SU-DHL-6 (cell line): ENCODE data around the gene INPPL1.

Experiments used
- H2AFZ ChIP-seq: fragments of 200-600 bp; sonication (generic); 2 replicates; pipeline ENCODE4 v1.6.1; 2014; ENCODE audit warnings: low read depth, mild to moderate bottlenecking, moderate library complexity, mixed read lengths, antibody characterized with exemption, low read length; ENCODE audit not compliant: severe bottlenecking
- H3F3A ChIP-seq: fragments of 200-600 bp; shearing (Covaris generic); 2 replicates; pipeline ENCODE4 v1.6.0; 2016; ENCODE audit warnings: antibody characterized with exemption, mild to moderate bottlenecking; ENCODE audit not compliant: insufficient read depth
- H3K27ac ChIP-seq: fragments of 200-600 bp; sonication (generic); 2 replicates; pipeline ENCODE4 v1.5.1; 2016; ENCODE audit warnings: low read depth, mild to moderate bottlenecking, low read length, moderate library complexity, mixed read lengths
- H3K27me3 ChIP-seq: fragments of 200-600 bp; sonication (generic), shearing (Covaris generic); 2 replicates; pipeline ENCODE4 v1.6.0; 2014; ENCODE audit warnings: mild to moderate bottlenecking, low read length
- H3K36me3 ChIP-seq: fragments of 200-600 bp; sonication (generic); 2 replicates; pipeline ENCODE4 v1.6.1; 2014; ENCODE audit warnings: mild to moderate bottlenecking, low read length, mixed read lengths
- H3K4me2 ChIP-seq: fragments of 300-600, 200-600 bp; shearing (Covaris generic), sonication (generic); 2 replicates; pipeline ENCODE4 v1.6.0; 2014; ENCODE audit warnings: low read length, low read depth, mild to moderate bottlenecking; ENCODE audit not compliant: poor library complexity, severe bottlenecking
- H3K4me3 ChIP-seq: fragments of 200-600 bp; sonication (generic); 2 replicates; pipeline ENCODE4 v1.5.1; 2014; ENCODE audit warnings: antibody characterized with exemption, low read length, mild to moderate bottlenecking, mixed read lengths; ENCODE audit not compliant: insufficient read depth, poor library complexity, severe bottlenecking
- H3K79me2 ChIP-seq: fragments of 200-600 bp; sonication (generic); 2 replicates; pipeline ENCODE4 v1.6.1; 2014; ENCODE audit warnings: mild to moderate bottlenecking, low read length, moderate library complexity; ENCODE audit not compliant: insufficient read depth
- H3K9ac ChIP-seq: fragments of 200-600 bp; sonication (generic); 2 replicates; pipeline ENCODE4 v1.7.0; 2014; ENCODE audit warnings: mild to moderate bottlenecking, low read length
- H3K9me2 ChIP-seq: fragments of 200-600 bp; sonication (generic); replicated peaks from 2 replicates; pipeline ENCODE4 v1.6.1; 2014; ENCODE audit warnings: low read length; ENCODE audit not compliant: insufficient read depth
- H3K9me3 ChIP-seq: fragments of 200-600 bp; sonication (generic); 2 replicates; pipeline ENCODE4 v1.6.1; 2014; ENCODE audit warnings: low read length, mixed read lengths; ENCODE audit not compliant: insufficient read depth
- H4K20me1 ChIP-seq: fragments of 200-600 bp; sonication (generic); 2 replicates; pipeline ENCODE4 v1.6.1; 2014; ENCODE audit warnings: low read depth, mild to moderate bottlenecking, antibody characterized with exemption, low read length, moderate library complexity, mixed read lengths
- EZH2phosphoT487 ChIP-seq: fragments of 200-600 bp; sonication (generic), shearing (Covaris generic); conservative IDR thresholded peaks from 2 replicates; pipeline ENCODE4 v1.6.1; 2018; ENCODE audit warnings: mild to moderate bottlenecking, antibody characterized with exemption, low read length, moderate library complexity, mixed read lengths
- TF ChIP-seq, protein P1 (sequence below): fragments of 200-600 bp; sonication (generic); IDR thresholded peaks from one replicate; pipeline ENCODE4 v1.5.1; 2017; ENCODE audit warnings: antibody characterized with exemption, mild to moderate bottlenecking, low read length, moderate library complexity; ENCODE audit not compliant: insufficient read depth, poor library complexity, severe bottlenecking

The INPPL1 gene

DNA sequence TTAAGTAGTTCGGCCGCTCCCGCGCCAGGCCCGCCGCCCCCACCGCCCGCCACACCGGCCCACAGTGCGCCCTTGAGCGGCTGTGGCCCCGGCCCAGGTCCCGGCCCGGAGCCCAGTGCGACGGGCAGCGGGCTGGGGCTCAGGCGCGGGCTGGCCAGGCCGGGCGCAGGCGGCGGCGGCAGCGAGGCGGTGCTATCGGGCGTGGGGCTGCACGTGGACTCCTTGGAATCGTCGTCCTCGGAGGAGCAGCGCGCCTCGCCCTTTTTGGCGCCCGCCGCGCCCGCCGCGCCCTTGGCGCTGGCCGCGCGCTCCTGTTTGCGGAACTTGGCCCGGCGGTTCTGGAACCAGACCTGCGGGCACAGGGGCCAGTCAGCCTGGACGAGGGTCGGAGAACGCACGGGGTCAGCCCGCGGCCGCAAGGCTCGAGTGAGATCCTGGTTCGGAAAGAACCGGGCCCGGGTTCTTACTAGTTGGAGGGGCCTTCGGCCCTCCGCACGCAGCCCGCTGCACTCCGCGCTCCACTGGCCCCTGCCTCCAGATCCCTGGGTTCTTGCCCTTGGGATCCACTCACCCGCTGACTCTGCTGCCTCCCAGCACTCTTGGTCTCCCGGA, 15.4 kb downstream of the INPPL1 start:
- TF ChIP-seq EZH2phosphoT487 = no peak
- TF ChIP-seq, protein P1, sequence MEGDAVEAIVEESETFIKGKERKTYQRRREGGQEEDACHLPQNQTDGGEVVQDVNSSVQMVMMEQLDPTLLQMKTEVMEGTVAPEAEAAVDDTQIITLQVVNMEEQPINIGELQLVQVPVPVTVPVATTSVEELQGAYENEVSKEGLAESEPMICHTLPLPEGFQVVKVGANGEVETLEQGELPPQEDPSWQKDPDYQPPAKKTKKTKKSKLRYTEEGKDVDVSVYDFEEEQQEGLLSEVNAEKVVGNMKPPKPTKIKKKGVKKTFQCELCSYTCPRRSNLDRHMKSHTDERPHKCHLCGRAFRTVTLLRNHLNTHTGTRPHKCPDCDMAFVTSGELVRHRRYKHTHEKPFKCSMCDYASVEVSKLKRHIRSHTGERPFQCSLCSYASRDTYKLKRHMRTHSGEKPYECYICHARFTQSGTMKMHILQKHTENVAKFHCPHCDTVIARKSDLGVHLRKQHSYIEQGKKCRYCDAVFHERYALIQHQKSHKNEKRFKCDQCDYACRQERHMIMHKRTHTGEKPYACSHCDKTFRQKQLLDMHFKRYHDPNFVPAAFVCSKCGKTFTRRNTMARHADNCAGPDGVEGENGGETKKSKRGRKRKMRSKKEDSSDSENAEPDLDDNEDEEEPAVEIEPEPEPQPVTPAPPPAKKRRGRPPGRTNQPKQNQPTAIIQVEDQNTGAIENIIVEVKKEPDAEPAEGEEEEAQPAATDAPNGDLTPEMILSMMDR = no peak
- Histone ChIP-seq H3K4me2 (no peak overlapping the region), H3K27me3 (no peaks in the 10 kb centered on the region), H3K9ac (no peak overlapping the region), H4K20me1 (no peaks in the 10 kb centered on the region), H3F3A (peaks cover 6% of the 10 kb centered on the region), H3K79me2 (no peaks in the 10 kb centered on the region), H3K4me3 (no peak overlapping the region), H3K9me2 (no peaks in the 10 kb centered on the region), H2AFZ (no peak overlapping the region), H3K9me3 (no peaks in the 10 kb centered on the region), H3K36me3 (peaks cover 4% of the 10 kb centered on the region; the same call in 1 of the 2 replicates), H3K27ac (no peak overlapping the region)

DNA sequence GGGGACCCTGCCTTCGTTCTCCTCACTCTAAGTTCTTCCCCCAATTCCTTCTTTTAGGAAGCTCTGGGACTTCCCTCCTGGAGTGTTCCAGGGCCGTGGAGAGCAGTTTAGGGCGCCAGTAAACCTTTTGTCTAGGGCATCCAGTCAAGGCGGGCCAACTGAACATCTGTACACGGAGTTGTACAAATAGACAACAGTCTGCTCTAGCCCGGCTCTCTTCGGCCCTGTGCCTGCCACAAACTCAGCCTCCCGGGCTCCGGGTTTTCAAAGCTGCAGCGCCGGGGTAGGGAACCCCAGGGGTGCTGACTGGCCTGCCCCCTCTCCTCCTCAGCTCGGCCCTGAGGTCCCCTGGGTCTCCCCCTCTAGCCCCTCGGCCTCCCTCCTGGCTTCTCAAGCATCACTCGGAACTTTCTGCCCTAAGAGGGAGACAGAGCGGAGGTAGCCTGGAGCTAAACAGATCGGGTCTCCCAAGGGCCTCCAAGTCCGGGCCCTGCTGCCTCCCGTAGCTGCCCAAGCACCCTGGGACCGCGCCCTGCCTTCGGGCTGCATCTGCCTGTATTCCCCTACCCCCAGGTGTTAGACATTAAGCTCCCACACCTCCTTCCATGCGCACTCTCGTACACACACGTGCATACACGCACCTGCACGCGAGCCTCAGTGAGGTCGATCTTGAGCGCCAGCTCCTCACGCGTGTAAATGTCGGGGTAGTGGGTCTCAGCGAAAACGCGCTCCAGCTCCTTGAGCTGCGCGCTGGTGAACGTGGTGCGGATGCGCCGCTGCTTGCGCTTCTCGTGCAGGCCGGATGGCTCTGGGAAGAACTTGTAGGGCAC, 16.1 kb downstream of the INPPL1 start:
- Histone ChIP-seq H3K9ac (no peak overlapping the region), H3K36me3 (peaks cover 4% of the 10 kb centered on the region; the same call in 1 of the 2 replicates), H3K27me3 (no peaks in the 10 kb centered on the region), H3K9me3 (no peaks in the 10 kb centered on the region), H3K27ac (no peak overlapping the region), H3K4me2 (no peak overlapping the region), H3K79me2 (no peaks in the 10 kb centered on the region), H3K9me2 (no peaks in the 10 kb centered on the region), H2AFZ (no peak overlapping the region), H4K20me1 (no peaks in the 10 kb centered on the region), H3K4me3 (no peak overlapping the region), H3F3A (peaks cover 6% of the 10 kb centered on the region)
- TF ChIP-seq, protein P1 = no peak
- no peak for TF ChIP-seq EZH2phosphoT487

DNA sequence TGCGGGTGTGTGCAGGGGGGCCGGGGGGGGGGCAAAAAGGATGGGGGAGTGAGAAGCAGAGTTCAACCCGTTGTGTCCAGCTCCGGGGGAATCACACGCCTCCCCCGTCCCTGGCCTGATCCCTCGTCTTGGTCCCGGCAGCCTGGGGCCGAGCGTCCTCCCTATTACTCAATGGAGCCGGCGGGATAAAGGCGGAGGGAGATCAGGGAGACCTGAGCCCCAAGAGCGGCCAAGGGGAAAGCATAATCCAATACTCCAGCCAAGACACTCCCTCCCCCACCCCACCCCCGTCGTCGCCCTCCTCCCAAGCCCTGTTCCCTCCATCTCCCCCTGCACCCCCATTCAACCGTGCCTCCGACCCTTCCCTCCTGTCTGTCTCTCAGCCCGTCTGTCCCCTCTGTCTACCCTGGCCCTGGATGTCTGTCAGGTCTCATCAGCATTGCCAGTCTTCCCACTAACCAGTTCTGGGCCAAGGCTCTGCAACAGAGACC, 16.8 kb downstream of the INPPL1 start:
- Histone ChIP-seq H3K9ac (no peak overlapping the region), H3K36me3 (peaks cover 4% of the 10 kb centered on the region; the same call in 1 of the 2 replicates), H3K27me3 (no peaks in the 10 kb centered on the region), H2AFZ (no peak overlapping the region), H4K20me1 (no peaks in the 10 kb centered on the region), H3K9me3 (no peaks in the 10 kb centered on the region), H3K4me3 (no peak overlapping the region), H3K4me2 (no peak overlapping the region), H3K79me2 (no peaks in the 10 kb centered on the region), H3F3A (peaks cover 4% of the 10 kb centered on the region), H3K27ac (no peak overlapping the region), H3K9me2 (no peaks in the 10 kb centered on the region)
- no peak for TF ChIP-seq EZH2phosphoT487
- TF ChIP-seq, protein P1 = no peak
